Fibroblast of peridontal ligament (primary cell): ENCODE measurements around the gene DTD1.

Source experiments
- DNase-seq: peaks from one replicate; pipeline ENCODE4 v3.0.0-alpha.2; 2010; ENCODE audit errors: extremely low read depth

Gene DTD1, protein sequence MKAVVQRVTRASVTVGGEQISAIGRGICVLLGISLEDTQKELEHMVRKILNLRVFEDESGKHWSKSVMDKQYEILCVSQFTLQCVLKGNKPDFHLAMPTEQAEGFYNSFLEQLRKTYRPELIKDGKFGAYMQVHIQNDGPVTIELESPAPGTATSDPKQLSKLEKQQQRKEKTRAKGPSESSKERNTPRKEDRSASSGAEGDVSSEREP

DNA sequence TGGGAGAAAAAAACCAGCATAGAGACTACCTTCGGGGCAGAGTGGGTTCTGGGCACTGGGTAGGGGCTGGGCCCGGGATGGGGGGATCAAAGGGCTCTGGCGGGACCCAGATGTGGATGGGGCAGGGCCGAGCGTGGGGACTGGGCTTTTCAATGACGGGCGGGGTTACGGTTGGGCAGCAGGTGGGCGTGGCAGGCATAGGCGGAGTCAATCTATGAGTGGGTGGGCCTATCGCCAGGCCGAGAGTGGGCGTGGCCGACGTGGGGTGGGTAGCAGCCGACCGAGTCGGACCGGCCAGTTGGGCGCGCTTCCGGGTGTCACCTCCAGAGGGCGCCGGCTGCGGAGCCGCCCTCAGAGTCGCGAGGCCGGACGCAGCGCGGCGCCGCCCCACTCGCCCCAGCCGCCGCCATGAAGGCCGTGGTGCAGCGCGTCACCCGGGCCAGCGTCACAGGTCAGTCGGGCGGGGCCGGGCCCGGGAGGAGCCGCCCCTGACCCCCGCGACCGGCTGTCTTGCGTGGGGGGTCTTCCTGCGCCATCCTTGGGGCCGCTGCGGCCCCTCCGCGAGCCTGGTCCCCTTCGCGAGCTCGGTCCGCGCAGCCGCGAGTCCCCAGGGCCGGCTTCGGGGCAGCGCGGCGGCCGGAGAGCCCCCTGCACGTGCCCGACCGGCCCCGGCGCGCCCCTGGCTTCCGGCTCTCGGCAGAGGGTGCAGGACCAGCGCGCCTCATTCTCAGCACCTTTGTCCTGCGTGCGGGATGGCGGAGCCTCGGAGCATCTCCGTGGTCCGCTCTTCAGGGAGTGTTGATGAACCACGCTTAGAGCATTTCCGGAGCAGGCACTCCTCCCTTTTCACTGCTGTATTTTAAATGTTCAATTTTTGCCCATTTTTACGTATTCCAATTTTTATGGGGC, at the start of gene DTD1:
DTD1 (plus strand) TSS at position 390 of the 909 bp plus-strand sequence; CDS start at position 409, 19 bp downstream.
- DNase-seq, result peak; percentile 79

DNA sequence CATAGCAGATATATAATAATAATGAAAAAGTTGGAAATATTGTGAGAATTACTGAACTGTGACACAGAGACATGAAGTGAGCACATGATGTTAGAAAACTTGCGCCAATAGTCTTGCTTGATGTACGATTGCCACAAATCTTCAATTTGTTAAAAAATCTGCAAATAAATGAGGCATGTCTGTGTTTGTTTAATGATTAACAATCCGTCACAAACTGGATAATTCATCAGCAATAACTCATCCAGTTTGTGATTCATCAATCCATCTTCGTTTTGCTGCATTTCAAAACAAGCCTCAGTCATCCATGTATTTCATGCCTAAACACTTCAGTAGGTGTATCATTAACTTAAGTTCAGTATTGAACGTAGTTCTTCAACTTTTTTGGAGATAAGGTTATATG, 46.1 kb upstream of the DTD1 start:
- DNase-seq, result no peak

DNA sequence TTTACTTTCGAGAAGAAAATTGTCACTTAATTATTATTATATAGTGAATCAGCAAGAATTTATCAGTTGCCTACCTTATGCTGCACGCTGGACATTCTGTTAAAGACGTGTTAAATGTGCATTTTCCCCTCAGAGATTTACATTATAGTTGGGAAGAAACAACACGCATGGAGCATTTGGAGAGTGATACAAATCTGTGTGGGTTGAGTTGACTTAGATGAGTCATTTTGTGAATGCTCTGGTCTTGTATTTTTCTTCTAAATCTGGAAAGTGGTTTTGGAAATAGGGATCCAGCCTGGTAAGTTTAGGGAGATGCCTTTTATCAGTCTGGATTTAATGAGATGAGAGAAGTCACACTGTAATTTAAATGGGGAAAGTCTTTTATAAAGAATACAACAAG, 44.6 kb upstream of the DTD1 start:
- no peak for DNase-seq

DNA sequence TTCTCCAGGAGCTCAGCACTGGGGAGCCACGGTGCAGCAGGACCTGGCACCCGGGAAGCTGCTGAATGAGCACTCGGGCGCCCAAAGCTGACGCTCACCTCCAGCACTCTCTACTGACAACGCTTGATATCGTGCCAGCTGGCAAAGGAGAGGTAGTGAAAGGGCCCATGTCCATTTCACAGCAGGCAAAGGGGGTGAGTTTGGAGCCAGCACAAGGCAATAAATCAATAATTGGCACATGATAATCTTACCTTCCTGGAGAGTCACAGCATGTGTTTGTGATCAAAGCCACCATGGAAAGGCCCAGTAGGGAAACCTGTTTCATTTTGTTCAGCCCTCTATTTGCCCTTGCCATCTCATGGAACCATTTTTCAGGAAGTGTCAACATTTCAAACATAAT, 43.9 kb upstream of the DTD1 start:
- DNase-seq, result no peak

DNA sequence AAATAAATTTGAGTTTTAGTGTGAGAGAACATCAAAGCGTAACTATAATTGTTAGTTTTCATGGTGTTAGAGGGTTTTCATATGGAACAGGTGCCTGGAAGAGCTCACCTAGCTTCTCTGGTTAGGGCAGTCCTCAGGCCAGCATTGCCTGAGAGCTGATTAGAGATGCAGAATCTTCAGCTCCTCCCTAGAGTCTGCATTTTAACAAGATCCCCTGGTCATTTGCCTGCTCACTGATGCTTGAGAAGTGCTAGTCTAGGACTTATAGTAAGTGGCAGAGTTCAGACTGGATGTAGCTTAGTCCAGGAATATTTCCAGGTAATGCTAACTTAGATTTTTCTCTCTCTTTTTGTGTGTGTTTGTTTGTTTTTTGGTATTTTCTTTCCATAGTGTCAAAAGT, 42.3 kb upstream of the DTD1 start:
- no peak for DNase-seq

DNA sequence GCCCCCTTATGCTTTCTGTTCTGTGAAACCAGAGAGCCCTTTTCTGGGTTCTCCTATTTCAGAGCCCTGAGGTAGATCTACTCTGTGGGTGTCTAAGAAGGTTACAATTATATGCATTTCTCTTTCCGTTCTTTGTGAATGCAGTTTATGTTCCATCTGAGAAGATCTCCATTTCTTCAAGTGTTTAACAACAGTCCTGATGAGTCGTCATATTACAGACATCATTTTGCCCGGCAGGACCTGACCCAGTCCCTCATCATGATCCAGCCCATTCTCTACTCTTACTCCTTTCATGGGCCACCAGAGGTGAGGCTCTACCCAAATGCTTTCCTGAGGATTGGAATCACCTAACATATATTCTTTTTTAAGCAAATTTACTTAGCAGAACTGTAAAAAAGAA, 39.4 kb upstream of the DTD1 start:
- DNase-seq, result no peak

DNA sequence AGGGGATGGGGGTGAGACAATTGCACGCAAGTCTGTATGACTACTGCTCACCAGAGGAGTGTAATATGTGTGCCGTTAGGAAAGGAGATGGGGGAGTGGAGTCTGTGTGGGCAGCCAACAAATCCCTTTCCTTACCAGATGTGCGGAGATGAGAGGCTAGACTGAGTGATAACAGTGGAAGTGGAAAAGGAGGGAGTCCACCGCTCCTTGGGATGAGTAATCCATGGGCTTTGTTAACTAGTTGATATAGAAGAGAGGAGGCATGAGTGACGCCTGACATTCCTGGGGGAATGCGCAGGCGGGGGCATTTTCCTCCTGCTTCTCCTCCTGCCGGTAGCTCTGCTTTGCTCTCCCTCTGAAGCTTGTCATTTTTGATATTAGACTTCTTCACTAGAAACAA, 34.1 kb upstream of the DTD1 start:
- DNase-seq, result no peak

DNA sequence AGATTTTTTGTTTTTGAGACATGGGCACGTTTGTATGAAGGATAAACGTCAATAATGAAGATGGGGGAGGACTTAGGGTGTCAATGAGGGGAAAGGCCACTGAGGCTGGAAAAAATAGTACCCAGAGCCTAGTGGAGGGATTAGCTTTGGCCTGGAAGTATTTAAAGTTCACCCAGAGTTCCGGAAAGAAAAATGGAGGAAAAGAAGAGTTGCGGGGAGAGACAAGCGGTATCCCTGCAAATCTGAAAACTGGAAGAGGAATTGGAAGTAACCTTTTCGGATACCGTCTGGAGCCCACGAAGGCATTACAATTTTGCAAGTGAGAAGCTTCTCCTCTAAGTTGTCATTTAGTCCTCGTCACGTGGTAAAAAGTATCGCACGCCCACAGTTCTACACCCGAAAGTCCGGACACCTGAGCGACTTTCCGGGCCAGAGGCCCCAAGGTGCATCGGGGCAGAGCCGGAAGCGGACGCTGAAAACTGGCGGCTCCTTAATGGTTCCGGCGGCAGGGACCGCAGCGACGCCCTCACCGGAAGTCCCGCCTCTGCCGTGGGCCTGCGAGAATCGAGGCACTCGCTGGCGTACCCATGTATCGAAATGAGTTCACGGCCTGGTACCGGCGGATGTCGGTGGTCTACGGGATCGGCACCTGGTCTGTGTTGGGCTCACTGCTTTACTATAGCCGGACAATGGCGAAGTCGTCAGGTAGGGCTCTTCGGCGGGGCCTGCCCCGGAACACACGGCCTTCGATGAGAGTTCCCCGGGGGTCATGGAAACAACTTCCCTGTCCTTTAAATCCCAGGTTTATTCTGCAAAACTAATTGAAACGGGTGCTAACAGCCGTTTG, 20.7 kb upstream of the DTD1 start, which contains the start of gene SMIM26:
SMIM26 (plus strand) TSS at position 541 of the 847 bp plus-strand sequence; CDS start at position 588, 47 bp downstream.
- DNase-seq, result peak; percentile 83

DNA sequence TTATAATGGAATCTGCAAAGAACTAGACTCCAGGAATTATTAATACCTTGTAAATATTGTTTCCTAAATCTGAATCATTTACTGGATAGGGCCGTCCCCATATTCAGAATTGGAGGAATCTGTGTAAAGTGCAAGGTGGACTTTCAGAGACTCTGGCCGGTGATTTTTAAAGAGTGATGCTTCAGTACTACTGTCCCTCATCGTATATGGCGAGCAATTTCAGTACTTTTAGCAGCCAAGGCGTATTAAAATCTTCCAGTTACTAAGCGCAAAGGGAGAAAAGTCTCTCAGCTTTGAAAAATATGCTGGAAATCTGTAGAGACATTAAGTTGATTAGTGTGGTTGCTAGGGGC, 20.1 kb upstream of the DTD1 start:
- no peak for DNase-seq

DNA sequence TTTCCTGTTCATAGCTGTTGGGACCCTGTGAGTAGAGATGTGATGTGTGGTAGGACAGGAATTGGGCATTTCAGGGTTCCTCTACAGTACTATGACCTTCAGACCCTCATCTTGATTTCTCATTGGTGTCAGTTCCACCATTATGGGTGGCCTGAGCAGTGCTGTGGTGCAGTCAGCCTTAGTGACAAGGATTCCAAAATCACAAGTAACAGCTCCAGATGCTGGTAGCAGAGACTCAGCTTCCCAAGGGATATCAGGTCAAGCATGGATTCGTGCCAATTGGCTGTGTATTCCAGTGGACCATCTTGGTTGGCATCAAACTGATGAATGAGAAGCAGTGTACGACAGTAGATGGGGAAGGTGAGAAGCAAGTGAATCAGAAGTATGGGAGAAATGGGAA, 16.8 kb upstream of the DTD1 start:
- no peak for DNase-seq

DNA sequence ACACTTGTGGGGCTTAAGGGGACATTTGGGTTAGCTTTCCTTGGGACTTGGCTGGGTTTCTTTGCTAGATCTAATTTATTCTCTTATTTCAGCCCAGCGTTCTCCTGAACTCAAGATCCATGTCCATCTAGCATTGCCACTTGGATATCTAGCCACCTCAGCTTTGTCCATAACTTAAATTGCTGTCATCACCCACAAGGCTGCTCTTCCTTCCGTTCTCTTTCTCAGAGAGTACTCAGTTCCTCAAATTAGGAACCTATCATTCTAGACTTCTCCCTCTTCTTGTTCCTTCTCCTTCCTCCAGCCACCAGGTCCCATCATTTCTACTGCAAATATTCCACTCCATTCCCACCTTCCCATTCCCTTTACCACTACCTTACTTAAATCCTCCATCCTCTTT, 16.3 kb upstream of the DTD1 start:
- no peak for DNase-seq

DNA sequence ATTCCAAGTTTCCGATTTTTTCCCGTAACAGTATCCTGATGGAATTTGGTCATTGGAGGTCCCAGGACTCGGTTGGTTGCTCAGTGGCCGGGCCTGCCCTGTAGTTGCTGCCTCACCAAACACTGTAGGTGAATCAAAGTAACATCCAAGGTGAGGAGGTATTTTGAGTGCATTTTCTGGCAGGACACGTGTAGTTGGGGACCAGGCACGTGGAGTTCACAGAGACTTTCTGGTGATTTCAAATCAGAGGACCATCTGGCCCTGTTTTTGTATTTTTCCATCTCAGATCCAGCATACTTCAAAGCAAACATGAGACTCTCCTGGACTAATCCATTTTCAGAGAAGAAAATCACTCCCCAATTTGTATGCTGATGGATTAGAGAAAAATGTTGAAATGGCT, 9.9 kb upstream of the DTD1 start:
- DNase-seq, result no peak

DNA sequence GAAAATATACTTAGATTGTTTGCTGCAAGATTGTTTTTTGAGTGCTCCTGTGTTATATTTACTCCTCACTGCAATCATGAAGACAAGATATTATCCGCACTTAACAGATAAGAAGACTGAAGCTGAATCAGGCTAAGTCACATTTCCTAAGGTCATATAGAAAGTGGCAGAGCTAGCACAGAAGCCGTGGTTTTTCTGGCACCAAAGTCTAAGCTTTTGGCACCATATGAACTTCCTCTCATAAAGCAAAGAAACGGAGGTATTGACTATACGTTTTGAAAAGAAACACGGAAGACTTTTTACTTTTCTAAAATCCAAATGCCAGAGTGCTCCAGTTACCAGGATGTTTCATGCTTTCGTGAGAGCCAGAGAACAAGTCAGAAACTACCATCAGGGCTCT, 9.3 kb upstream of the DTD1 start:
- no peak for DNase-seq

DNA sequence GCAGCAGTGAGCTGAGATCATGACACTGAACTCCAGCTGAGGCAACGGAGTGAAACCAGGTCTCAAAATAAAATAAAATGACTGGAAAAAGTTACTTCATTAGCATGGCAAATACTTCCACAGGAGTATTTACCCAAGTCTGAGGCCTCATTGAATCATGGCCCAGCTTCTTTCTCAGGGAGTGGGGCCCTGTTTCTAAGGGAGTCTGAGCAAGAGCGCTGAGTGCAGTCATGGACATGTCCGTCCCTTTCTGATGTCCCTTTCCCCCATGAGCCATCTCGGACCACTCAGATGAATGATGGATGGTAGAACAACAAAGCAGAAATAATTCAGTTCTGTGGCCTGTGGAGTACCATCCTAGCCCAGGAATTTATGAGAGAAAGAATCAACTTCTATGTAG, 7.8 kb upstream of the DTD1 start:
- no peak for DNase-seq

DNA sequence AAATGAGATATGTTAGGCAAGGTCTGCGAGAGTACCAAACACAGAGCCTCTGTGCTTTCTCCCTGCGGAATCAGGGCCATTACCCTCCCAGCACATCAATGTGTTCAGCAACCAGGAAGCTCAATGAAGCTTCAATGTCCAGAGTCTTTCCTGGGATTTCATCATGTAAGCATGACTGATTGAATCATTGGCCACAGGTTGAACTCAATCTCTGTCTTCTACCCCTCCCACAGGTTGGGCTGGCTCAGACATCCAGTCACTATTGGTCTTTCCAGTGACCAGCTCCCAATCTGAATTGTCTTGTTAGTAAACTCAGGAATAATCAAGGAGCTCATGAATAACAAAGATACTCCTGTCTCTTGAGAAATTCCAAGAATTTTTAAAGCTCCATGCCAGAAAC, 2.7 kb upstream of the DTD1 start:
- DNase-seq, result peak; percentile 59

DNA sequence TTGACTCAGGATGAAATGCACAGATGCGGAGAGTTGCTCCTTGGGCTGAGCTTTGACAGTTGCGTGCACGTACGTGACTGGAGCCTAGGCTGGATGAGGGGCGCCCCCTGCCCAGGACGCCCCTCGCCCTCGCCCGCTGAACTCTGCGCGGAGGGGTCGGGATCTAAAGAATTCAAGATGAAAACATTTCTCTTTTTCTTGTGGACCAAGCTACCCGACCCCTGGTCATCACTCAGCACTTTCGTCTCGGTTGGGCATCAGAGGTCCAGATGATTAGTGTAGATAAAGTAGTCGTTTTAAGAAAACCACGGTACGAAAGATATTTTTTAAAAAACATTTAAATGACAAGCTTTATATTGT, 700 bp downstream of the DTD1 start:
- DNase-seq, result peak; percentile 10

DNA sequence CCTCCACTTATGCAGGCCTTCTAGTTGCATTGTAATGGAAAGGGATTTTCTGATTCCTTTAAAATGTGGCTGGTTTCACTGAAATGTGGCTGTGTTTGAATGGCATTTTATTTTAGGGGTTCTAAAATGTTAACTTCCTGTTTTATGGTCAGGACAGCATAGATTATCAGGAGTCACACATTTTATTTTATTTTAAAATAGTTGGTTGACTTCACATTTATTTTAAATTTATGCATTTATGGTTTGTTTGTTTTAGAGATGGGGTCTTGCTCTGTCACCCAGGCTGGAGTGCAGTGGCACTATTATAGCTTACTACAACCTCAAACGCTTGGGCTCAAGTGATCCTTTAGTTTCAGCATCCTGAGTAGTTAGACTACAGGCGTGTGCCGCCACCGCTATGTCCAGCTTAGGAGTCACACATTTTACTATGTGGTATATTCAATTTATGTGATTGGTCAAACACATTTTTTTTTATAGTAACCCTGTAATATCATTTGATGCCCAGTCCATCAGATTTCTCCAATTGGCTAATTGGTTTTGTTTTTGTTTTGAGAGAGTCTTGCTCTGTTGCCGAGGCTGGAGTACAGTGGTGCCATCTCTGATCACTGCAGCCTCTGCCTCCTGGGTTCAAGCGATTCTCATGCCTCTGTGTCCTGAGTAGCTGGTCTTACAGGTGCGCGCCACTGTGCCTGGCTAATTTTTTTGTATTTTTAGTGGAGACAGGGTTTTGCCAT, 2.3 kb downstream of the DTD1 start:
- DNase-seq, result no peak

DNA sequence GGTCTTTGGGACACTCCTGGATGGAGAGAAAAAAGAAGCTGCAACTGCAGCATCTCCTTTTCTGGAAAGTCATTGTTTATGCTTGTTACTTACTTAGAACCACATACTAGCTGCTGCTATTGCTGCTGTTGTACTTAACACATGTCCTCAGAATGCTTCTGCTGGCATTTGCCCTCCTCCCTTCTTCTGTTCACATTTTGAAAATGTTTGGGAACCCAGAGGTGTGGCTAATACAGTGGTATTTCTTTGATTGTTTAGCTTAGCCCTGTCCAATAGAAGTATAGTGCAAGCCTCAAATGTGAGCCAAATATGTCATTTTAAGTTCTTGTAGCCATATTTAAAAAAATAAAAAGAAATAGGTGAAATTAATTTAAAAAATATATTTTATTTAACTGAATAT, 8.4 kb downstream of the DTD1 start:
- DNase-seq, result no peak

DNA sequence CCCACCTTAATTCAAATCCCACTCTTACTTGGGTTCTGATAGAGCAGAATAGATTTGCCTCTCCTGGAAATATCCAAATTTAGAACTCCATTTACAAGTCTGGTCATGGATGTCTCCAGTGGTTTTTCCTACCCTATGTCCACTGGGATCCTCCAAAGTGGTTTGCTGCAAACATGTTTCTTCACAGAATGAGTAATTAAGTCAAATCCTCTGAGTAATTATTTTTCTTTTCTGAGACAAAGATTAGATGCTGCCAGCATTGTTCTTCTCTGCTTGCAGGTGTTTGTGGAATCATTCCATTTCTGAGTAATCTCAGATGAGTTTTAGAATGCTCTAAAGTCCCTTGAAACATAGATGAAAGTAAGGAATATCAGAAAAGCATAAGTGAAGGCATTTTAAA, 21.9 kb downstream of the DTD1 start:
- DNase-seq, result no peak

DNA sequence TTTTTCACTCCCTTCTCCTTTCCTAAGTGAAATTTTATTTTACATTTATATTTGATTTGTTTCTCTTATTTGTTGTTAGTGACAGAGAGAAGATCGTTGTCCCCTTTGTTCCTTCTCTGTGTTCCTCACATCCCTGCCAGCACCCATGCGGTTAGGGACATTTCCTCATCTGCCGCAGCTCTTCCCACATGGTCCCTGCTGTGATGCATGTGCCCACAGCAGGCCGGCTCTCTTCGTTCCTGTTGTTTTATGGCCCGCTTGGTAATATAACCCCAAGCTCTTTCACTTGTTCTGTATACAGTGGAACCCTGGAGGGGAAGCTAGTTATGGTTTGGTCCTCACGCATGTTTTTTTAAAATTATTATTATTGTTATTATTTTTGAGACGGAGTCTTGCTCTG, 23.6 kb downstream of the DTD1 start:
- no peak for DNase-seq

DNA sequence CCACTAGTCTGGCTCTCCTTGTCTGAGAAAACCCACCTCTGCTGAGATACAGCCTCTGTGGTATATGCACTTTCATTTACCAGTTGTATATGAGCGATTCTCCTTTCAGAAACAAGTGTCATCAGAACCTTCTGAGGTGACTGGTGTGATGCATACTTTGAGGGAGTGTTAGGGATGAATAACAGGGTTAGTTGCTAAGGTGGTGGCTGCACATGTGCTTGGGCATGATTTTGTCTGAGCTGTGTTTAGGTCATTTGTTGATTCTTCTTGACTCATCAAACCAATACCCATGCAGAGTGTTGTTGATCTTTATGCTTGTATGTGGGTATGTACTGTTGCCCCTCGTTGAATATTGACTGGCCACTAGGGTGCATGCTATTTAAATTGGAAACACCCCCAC, 25.7 kb downstream of the DTD1 start:
- DNase-seq, result no peak

DNA sequence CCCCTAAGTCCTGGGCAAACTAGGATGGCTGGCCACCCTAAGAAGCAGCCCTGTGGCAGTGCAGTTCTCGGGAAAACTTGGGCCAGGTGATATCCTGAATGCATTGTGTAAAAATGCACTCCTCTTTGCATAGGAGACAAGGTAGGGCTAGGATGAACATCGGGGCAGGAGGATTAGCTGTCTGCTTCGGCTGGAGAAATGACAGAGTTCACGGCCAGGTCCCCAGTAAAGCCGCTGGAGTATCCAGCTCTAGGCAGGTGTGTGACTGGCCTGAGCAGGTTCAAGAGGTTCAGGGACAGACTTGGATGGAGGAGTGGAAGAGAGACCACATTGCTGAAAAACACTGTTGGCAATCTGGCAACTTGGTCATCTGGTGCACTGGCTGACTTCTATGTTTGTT, 26.4 kb downstream of the DTD1 start:
- DNase-seq, result no peak
